ENCODE results near the gene UGT1A8.

Gene UGT1A8

DNA sequence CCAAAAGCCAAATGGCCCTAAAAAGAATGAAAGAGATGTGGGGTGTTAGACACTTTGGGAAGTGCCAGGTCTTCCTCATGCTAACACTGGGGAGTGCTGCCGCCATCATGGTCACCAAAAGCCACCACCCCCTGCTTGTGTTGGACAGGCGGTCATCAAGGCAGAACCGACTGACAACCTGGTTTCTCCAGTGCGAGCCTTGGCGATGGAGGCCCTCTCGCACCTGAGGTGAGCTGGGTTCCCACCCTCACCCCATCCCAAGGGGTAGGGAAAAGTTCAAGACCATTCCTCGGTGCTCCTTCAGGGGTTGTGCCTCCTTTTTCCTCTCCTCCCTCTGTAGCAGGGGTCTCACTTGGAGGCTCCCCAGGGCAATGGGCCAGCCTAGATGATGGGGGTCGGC is 194.3 kb downstream of the UGT1A8 start:
- Mint-ChIP-seq H3K4me3 (no peak overlapping the region), H3K36me3 (ENCODE audit: low read depth) (no peaks in the 10 kb centered on the region), H3K4me1 (ENCODE audit: low read depth) (no peaks in the 10 kb centered on the region), H3K27me3 (ENCODE audit: low read depth) (no peaks in the 10 kb centered on the region), H3K9me3 (no peaks in the 10 kb centered on the region), H3K27ac (no peak overlapping the region)

DNA sequence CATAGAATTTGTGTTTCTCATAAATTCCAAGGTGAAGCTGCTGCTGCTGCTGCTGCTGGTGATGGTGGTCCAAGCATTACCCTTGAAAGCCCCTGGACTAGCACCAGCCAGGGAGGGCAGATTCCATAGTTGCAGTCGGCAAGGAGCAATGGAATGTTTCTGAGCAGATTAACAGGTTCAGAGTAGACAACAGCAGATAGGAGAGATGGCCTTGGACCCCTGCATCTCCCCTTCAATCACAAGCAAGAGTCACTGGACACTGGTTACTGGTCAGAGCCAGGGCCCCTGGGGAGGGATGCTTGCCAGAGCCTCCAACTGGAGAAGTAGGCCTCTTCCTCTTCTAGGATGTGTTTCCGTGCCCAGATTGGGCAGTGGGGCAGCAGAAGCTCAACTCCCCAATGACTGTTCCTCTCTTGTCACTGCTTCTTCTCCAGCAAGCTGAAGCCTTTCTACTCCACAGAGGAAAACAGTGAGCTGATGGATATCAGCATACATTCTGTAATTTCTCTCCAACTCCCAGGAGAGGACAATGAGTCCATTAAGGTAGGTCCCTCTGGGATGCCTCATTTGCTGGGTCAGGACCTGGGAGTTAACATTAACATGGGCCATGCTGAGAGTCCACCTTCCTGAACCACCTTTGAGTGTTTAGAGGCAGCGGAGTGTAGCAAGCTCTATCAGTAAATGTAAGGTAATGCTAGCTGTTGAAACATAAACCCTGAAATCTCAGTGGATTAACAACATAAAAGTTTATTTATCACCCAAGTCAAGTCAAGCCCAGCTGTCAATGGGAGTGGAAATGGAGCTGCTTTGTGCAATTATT is 196.0 kb downstream of the UGT1A8 start:
- H3K4me1 Mint-ChIP-seq (ENCODE audit: low read depth), result no peaks in the 10 kb centered on the region
- H3K27ac Mint-ChIP-seq, result no peak overlapping the region
- no peaks in the 10 kb centered on the region for H3K9me3 Mint-ChIP-seq
- H3K4me3 Mint-ChIP-seq, result no peak overlapping the region
- no peaks in the 10 kb centered on the region for H3K36me3 Mint-ChIP-seq (ENCODE audit: low read depth)
- no peaks in the 10 kb centered on the region for H3K27me3 Mint-ChIP-seq (ENCODE audit: low read depth)

DNA sequence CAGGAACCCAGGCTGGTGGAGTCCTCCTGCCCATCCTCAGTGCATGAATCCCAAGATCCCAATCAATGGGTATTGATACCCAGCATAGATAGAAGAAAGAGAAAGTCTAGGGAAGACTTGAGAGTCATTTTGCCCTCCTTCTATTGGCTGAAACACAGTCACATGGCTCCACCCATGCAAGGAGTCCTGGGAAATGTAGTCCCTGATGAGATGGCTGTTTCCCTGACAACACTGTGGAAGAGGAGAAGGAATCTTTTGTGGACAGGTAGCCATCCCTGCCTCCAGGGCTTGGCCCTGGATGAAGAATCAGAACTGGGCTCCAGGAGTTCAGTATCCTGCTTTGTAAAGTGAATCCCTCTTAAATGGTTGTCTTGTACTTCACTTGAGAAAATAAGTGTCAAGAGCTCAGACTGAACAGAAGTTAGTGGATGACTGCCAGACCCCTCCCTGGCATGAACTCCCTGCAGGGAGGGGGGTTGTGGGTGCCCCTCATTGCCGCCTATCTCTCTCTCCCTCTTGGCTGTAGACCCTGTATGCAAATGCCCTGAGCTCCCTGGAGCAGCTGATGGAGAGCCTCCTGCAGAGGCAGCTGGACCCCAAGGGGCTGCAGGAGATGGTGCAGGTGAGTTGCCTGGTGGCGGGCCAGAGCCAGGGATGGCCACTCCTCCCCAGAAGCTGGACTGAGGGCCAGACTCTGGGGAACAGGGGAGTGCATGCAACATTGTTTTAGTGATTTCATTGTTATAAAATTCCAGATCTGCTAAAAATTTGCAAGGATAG is 196.8 kb downstream of the UGT1A8 start:
- H3K36me3 Mint-ChIP-seq (ENCODE audit: low read depth), result no peaks in the 10 kb centered on the region
- H3K27me3 Mint-ChIP-seq (ENCODE audit: low read depth), result no peaks in the 10 kb centered on the region
- H3K9me3 Mint-ChIP-seq, result no peaks in the 10 kb centered on the region
- no peak overlapping the region for H3K4me3 Mint-ChIP-seq
- no peaks in the 10 kb centered on the region for H3K4me1 Mint-ChIP-seq (ENCODE audit: low read depth)
- H3K27ac Mint-ChIP-seq, result no peak overlapping the region

DNA sequence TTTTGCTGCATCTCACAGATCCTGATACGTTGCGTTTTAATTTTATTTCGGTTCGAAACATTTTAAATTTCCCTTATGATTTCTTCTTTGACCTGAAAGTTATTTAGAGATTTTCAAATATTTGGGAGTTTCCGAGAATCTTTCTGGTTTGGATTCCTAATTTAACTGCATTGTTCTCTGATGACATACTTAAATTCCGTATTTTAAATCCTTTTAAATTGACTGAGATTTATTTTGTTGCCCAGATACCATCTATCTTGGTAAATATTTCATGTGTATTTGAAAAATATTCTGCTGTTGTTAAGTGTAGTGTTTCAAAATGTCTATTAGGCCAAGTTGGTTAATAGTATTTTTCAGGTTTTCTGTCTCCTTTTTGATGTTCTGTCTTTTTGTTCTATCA is 198.4 kb downstream of the UGT1A8 start:
- no peaks in the 10 kb centered on the region for H3K27me3 Mint-ChIP-seq (ENCODE audit: low read depth)

DNA sequence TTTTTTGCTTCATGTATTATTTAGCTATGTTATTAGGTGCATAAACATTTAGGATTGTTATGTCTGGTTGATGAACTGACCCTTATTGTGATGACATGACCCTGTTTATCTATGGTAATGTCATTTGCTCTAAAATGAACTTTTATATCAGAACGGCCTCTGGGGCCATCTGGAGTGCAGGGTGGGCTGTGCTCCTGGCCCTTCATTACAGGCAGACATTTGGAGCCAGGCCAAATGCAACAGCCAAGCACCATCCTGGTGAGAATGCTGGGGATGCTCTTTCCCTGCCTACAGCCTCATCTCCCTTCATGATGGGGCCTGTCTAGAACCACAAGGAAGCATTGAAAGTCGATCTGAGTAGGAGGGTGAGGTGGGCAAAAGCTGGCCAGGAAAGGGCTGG is 198.9 kb downstream of the UGT1A8 start:
- Mint-ChIP-seq H3K9me3 (no peaks in the 10 kb centered on the region), H3K27ac (no peak overlapping the region), H3K4me1 (ENCODE audit: low read depth) (no peaks in the 10 kb centered on the region), H3K36me3 (ENCODE audit: low read depth) (no peaks in the 10 kb centered on the region), H3K4me3 (no peak overlapping the region), H3K27me3 (ENCODE audit: low read depth) (no peaks in the 10 kb centered on the region)

More for the DNA sequence above, 198.4 kb downstream of the UGT1A8 start:
- H3K9me3 Mint-ChIP-seq, result no peaks in the 10 kb centered on the region
- H3K4me1 Mint-ChIP-seq (ENCODE audit: low read depth), result no peaks in the 10 kb centered on the region
- H3K36me3 Mint-ChIP-seq (ENCODE audit: low read depth), result no peaks in the 10 kb centered on the region
- no peak overlapping the region for H3K4me3 Mint-ChIP-seq
- no peak overlapping the region for H3K27ac Mint-ChIP-seq

DNA sequence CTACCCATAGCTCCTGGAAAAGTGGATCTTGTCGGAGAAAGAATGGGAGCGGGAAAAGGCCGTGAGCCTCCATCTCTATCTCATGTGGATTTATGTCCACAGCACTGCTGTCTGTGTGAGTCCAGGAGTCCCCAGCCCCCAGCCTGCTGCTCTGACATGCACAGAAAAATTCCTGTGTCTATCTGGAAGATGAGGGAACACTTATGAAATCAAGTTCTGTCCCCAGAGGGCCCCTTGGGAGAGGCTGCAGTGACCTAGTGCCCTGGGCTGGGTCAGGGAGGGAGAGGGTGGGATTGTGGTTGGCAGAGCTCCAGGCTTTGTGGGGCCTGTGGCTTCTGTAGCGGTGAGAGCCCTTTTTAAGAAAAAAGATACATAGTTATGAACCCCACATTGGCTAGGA is 199.3 kb downstream of the UGT1A8 start:
- Mint-ChIP-seq H3K36me3 (ENCODE audit: low read depth) (no peaks in the 10 kb centered on the region), H3K27me3 (ENCODE audit: low read depth) (no peaks in the 10 kb centered on the region), H3K4me3 (no peak overlapping the region), H3K4me1 (ENCODE audit: low read depth) (no peaks in the 10 kb centered on the region), H3K27ac (no peak overlapping the region), H3K9me3 (no peaks in the 10 kb centered on the region)

DNA sequence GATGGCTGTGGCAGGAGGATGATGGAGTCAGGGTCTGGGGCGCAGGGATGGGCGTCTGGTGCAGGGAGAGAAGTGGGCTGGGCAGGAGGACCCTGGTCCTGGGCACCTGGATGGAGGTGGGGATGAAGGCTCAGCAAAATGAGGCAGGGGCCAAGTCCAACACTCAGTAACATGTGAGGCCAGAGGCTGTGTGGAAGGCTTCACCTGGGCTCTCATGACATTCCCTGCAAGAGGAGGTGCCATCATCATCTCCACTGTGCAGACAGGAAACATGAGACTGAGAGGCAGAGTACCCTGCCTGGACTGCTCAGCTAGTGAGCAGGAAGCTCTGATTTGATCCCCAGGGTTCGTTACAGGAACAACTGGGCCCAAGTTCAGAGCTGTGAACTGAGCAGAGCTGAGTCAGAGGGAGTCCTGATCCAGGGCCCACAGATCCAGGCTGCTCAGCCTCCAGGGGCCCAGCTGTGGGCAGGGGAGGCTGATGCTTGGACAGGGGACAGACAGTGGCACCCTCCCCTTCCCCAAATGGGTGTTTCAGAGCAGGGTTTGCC is 200.0 kb downstream of the UGT1A8 start:
- H3K27me3 Mint-ChIP-seq (ENCODE audit: low read depth), result no peaks in the 10 kb centered on the region
- H3K9me3 Mint-ChIP-seq, result no peaks in the 10 kb centered on the region
- H3K36me3 Mint-ChIP-seq (ENCODE audit: low read depth), result no peaks in the 10 kb centered on the region
- no peak overlapping the region for H3K4me3 Mint-ChIP-seq
- no peak overlapping the region for H3K27ac Mint-ChIP-seq
- no peaks in the 10 kb centered on the region for H3K4me1 Mint-ChIP-seq (ENCODE audit: low read depth)

DNA sequence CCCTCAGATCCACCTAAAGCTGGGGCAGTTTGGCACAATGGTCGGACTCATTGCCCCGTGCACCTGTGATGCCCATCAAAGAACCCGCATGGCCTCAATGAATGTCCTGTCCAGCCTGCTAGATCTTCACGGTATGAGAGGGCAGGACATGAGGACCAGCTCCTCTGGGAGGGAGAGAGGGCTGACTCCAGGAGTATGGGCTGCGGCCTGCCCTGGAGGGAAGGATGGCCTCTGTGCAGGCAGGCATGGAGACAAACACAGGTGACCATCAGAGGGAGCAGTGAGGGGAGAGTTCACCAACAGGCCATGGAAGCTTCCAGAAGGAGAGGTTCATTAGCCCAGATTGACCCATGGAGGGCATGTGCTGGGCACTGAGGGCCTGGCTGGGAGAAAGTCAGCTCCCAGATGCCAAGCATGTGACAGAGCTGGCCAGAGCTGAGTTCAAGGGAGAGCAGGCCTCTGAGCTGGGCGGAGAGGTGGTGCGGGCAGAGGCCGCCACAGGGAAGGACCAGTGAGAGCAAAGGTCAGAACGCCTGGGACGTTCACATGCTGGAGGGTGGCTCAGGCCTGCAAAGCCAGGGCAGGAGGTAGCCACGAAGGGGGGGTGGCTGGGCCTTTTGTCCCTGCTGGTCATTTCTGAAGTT is 200.7 kb downstream of the UGT1A8 start:
- Mint-ChIP-seq H3K27me3 (ENCODE audit: low read depth) (no peaks in the 10 kb centered on the region), H3K9me3 (no peaks in the 10 kb centered on the region), H3K4me3 (no peak overlapping the region), H3K36me3 (ENCODE audit: low read depth) (no peaks in the 10 kb centered on the region), H3K27ac (no peak overlapping the region), H3K4me1 (ENCODE audit: low read depth) (no peaks in the 10 kb centered on the region)

DNA sequence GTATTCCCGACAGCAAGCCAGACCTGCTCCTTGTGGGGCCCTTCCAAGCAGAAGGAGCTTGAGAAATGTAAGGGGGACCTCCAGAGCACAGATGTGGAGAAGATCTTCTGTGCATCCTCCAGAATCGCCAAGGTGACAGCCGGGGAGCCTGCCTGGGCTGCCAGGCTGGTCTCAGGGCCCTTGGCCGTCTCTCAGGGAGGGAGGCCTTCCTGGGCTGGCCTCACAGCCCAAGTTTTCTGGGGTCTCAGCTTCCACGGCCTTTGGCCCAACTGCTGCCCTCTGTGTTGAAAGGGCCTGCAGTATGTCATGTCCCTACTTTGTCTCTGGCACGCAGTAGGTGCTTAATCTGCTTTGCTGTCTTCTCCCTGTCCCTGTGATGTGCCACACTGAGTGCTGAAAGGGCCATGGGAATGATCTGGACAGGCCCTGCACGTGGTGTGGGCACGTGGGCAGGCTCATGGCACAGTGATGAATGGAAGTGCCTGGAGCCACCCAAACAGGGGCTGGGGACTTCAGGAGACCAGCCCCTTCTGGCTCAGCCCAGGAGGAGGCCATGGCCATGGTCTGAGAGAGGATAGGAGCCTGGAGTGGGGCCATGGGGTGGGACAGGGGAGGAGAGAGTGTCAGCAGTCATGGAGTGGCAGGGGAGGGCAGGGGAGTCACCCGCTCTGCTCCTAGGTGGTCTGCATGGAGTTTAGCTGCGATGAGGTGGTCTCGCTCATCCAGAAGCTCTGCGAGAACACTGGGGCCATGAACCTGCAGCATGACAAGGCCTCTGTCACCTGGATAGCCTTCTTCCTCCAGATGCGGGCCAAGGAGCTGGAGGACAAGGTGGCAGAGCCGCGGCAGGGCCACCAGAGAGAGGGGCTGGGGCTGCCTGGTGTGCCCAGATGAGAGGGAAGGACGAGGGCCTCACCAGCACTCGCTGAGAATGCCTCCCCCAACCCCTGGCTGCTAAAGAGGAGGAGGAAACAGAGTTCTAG is 201.5 kb downstream of the UGT1A8 start:
- Mint-ChIP-seq H3K9me3 (no peaks in the 10 kb centered on the region), H3K27ac (no peak overlapping the region), H3K36me3 (ENCODE audit: low read depth) (no peaks in the 10 kb centered on the region), H3K27me3 (ENCODE audit: low read depth) (no peaks in the 10 kb centered on the region), H3K4me3 (no peak overlapping the region), H3K4me1 (ENCODE audit: low read depth) (no peaks in the 10 kb centered on the region)

DNA sequence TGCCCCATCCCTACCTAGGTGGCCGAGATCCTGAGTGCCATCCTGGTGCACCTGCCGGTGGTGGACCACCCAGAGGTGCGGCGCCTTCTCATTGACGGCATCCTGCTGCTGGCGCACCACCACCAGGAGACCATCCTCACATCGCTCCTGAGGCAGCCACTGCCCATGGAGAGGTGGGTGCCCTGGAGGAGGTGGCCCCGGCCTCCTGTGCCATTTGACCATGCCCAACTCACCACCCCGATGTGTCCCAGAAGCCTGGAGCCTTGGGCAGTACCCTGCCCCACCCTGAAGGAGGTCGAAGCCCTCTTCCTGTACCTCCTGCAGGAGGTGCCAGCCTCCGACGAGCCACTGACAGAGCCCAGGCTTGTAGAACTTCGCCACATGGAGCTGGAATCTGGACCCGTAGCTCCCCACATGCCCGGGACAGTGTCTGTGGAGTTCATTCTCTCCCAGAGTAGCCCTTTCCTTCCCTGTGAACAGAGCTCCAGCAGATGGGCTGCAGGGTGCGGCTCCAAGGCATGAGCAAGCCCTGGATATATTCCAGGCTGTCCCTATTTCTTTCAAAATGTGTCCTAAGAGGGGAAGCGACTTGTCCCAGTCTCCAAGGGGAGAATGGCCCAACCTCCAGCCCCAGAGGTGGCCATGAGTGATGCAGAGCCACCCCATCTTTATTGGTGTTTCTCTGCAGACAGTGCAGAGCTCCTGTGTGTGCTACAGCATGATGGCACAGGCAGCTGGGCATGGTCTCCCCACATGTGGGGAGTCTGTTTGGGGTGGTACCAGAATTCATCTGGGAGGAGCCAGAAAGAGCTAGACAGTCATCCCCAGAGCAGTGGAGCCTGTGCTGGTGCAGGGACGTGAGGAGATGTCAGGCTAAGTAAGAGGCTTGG is 202.7 kb downstream of the UGT1A8 start:
- no peaks in the 10 kb centered on the region for H3K36me3 Mint-ChIP-seq (ENCODE audit: low read depth)
- H3K4me3 Mint-ChIP-seq, result no peak overlapping the region
- H3K9me3 Mint-ChIP-seq, result no peaks in the 10 kb centered on the region
- H3K27me3 Mint-ChIP-seq (ENCODE audit: low read depth), result peaks cover 3% of the 10 kb centered on the region
- H3K4me1 Mint-ChIP-seq (ENCODE audit: low read depth), result no peaks in the 10 kb centered on the region
- no peak overlapping the region for H3K27ac Mint-ChIP-seq

DNA sequence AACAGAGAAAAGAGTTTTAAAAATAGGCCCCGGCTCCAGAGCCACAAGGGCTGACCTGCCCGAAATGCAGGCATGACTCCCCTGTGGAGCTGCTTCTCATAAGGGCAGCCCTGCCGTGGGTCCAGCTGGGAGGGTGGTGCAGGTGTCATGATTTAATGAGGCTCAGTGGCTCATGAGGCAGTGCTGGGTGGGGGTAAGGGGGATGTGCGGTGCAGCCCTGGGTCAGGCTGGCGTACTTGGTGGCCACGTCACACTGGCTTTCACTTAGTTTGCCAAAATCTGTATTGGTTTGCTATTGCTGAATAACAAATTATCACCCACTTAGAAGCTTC is 203.3 kb downstream of the UGT1A8 start:
- Mint-ChIP-seq H3K4me1 (ENCODE audit: low read depth) (no peaks in the 10 kb centered on the region), H3K9me3 (no peaks in the 10 kb centered on the region), H3K27ac (no peak overlapping the region), H3K4me3 (no peak overlapping the region), H3K36me3 (ENCODE audit: low read depth) (no peaks in the 10 kb centered on the region), H3K27me3 (ENCODE audit: low read depth) (peaks cover 8% of the 10 kb centered on the region)

DNA sequence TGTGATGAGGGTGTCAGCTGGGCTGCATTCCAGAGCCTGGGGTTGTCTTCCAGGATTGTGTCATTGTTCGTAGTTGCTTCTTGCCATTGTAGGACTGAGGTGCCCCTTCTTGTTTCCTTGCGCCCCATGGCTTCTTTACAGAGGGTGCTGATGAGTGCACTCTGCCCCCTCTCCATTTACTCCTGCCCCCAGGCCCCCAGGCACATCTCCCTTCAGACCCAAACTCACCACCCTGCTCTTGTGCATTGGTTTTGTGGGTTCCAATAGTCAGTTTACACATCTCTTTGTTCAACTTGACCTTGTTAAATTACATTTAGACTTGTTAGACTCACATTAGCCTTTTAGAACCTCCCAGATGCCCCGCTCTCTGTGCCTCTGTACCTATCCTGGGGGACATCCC is 203.8 kb downstream of the UGT1A8 start:
- Mint-ChIP-seq H3K4me1 (ENCODE audit: low read depth) (no peaks in the 10 kb centered on the region), H3K27me3 (ENCODE audit: low read depth) (peaks cover 10% of the 10 kb centered on the region)

DNA sequence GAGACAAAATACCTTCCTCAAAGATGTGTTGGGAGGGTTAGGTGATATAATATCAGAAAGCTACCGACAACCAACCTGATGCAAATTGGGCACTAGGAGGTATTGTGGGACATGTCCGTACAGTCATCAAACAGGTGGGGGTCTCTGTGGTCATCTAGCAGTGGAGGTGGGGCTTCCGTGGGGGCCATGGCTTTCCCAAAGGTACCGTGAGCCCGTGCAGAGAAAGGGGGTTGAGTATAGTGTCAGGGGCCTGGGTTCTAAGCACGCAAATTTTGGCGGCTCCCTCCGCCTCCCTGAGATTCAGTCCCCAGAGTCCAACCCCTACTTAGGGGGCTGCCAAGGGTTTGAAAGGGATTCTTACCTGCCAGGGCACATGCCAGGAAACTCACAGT is 204.3 kb downstream of the UGT1A8 start:
- Mint-ChIP-seq H3K4me1 (ENCODE audit: low read depth) (no peaks in the 10 kb centered on the region), H3K4me3 (no peak overlapping the region), H3K27me3 (ENCODE audit: low read depth) (peaks cover 12% of the 10 kb centered on the region), H3K36me3 (ENCODE audit: low read depth) (no peaks in the 10 kb centered on the region), H3K27ac (no peak overlapping the region), H3K9me3 (no peaks in the 10 kb centered on the region)

More for the DNA sequence above, 203.8 kb downstream of the UGT1A8 start:
- no peaks in the 10 kb centered on the region for H3K9me3 Mint-ChIP-seq
- no peaks in the 10 kb centered on the region for H3K36me3 Mint-ChIP-seq (ENCODE audit: low read depth)
- H3K27ac Mint-ChIP-seq, result no peak overlapping the region
- no peak overlapping the region for H3K4me3 Mint-ChIP-seq
